Activated naive CD4-positive, alpha-beta T cell treated with Interleukin-2 at 50 U/mL for 16 hours (primary cell): ENCODE results near the gene FSIP1.

Experiments
- DNase-seq: peaks from one replicate; pipeline ENCODE4 v3.0.0-alpha.2; 2020

FSIP1 gene

DNA sequence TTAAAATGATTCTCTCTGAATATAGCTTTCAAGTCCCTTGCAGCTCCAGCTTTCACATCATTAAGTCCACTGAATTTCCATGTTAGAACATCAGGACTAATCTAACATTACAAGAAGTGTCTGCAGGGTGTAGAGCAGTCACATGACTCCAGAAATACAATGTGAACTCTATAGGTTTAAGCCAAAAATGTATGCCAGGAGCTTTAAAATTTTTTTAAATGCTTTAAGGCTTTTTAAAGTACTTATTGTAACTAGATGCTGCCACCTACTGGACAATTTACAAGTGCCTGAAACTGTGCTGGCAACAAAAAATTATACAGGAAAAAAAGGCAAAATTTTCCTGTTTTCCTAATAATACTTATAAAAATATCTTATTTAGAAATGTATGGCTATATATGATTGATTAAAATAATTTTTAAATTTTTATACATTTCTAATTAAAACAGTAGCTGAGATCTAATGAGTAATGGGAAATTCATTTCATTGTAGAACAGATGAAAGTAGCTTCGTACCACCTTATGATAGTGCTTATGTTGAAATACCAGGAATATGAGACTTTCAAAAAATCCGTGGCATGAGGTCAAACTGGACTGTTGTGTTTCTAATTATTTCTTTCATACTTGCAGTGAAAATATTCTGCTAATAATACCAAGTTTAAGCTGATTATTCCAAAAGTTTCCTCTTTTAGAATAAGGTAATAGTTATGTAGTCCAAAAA is 25.7 kb downstream of the FSIP1 start:
- DNase-seq, result no peak

DNA sequence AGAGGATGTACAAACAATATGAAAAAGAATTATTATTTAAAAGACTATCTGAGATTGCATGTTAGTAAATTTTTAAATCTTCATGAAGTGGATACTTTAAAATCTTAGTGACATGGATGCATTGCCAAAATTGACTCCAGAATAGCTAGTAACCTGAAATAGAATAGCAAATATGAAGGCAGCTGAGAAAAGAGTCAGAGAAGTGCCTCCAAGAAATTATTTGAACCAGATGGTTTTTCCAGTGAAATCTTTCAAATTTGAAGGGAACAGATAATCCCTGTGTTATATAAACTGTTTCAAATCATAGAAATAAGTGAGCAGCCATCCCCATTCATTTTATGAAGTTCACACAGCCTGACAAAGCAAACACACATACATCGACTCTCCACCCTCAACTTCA is 29.6 kb downstream of the FSIP1 start:
- DNase-seq, result no peak

DNA sequence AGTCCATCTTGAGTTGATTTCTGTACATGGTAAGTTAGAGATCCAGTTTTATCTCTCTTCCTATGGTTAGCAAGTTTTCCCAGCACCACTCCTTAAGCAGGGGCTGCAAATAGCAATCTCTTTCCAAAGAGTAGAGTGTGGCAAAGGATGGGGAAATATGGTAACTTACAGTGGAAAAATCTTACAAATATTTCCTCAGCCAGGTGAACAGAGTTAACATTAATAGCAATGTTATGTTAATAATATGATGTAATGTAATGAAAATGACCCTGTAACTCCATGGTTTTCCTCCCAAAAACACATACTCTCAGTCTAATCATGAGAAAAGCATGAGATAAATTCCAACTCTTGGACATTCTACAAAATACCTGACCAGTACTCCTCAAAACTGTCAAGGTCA is 30.4 kb downstream of the FSIP1 start:
- DNase-seq, result no peak

DNA sequence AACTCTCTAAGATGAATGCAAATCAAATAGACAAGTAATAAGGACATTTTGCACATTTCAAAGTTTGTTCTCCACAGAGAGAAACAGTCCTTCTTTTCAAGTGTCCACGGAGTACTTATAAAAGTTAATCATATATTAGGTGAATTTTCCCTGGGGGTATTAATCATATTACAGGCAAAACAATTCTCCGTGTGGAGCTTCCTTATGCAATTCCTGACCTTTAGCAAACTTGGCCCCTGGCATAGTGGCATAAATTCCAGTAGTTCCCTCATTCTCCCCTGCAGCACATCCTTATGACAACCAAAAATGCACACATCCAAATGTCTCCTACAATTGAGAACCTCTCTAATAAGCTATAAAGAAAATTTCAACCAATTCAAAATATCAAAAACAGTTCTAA is 34.4 kb downstream of the FSIP1 start:
- no peak for DNase-seq

DNA sequence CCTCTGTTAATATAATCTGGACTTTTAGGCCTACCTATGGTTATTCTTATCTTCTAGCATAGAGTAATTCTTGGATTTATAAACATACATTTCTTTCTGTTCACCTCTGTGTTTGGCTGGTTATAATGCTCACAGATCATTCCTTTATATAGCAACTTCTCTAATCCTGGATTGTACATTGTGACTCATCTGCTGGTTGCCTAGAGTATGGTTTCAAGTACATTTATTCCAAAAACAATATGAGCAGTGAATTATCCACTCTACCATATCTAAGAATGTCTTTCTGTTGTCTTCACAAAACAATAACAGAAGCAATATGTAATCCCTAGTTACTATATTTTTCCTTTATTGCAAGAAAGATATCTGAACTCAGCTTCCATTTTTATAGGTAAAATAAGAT is 35.3 kb downstream of the FSIP1 start:
- no peak for DNase-seq

DNA sequence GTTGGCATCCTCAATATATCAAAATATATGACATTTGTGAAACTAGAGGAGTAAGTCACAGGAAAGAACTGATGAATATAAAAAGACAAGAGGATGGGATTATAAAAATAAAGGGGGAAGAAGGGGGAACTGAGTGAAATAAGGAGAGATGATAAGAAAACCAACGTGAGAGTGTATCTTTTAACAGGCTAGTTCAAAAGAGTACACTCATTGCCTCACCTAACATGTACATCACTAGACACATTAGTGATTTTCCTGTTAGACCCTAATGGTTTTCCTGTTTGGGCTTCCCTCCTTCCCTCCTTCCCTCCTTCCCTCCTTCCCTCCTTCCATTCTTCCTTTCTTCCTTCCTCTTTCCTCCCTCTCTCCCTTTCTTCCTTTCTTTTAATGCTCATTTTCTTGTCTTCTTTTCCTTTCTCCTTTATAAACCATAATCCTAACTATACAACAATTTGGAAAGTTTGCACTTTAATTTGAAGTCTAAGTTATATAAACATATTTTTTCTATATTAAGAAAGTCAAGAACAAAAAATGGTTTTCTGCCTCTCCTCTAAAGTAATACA is 35.8 kb downstream of the FSIP1 start:
- no peak for DNase-seq

DNA sequence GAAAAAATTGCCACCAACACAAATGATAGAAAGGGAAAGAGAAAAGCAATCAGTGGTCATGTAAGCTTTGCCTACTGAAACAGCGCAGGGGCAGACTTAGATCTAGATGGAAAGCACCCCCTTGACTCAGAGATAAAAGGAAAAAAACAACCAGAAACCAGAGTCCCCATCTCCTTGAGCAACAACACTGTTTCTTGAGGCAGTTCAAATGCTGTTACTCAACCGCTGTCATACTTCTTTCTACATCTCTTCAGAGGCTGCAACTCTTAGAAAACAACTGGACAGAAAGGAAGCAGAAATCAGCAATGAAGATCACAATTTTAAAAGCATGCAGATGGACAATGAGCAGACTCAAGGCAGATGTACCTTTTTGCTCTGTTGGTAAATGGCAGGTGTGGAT is 36.5 kb downstream of the FSIP1 start:
- DNase-seq, result no peak

DNA sequence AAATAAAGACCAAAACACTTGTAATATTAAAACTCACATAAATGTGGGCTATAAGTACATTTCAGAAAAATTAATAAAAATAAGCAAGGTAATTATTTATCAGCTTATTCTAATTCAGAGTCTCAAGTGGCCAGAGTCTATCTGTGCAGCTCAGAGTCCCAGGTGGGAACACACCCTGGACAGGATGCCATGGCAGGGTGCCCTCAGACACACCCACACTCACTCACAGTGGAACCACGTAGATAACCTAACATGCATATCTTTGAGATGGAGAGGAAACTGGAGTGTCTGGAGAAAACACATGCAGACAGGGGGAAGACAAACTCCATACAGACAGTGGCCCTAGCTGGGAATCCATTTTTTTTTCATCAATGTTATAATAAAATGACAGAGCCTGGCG is 37.2 kb downstream of the FSIP1 start:
- no peak for DNase-seq

DNA sequence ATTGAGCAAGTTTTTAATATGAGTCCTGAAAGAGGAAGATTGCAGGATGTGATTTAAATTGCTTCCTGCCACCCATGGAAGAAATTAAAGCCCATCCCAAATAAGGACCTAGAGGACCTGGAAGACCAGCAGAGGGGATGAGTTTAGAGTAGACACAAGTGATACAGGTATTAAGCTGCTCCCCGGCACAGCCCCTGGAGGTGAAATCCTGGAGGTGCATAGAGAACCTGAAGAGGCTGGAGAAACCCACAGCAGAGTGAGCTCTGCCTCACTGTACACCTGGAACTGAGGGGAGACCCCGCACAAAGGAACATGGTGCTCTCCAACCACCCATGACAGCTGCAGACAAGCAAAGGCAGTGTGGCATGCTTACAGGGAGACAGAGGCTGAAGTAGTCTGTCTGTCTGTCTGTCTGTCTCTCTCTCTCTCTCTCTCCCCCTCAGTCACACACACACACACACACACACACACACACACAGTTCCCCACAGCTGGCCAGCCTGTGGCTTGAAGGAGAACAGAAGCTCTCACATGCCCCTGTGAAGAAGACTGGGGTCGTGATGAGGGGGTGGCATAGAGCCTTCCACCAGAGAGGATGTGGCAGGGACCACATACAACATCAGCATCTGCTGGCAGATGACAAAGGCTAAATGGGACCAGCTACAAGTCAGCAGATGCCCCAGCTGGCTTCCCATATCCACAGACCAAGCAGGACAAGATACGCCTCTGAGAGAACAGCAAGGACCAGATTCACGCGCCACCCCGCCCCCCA is 38.1 kb downstream of the FSIP1 start:
- no peak for DNase-seq

DNA sequence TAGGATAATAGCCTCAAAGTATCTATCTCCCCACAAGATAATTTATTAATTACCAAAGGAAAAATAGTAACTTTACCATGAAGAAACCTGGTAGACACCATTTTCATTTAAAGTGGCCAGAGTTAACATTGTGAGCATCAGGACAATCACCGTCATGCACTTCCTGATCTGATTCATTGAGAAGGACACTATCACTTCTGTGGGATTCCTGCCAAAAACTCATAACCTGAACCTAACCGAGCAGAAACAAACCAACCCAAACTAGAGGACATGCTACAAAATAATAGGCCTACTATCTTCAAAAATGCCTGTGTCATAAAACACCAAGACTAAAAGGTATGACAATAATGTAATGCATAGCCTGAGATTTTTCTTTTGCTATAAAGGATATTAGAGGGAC is 39.0 kb downstream of the FSIP1 start:
- no peak for DNase-seq

DNA sequence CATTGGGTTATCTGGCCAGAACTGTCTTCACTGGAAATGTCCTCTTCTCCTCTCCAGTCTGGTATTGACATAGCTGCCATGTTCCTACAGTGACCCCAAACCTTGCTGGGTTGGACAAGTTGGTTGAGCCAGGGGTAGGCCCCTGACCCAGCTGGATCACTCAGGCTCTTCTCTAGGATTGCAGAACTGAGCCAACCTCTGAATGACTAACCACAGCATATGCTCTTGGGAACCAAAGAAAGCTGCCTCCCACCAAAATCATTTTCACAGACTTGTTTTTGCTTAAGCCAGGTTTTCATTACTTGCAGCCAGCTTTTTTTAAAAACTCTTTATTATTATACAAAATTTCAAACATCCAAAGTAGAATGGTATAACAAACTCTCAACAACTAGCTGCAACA is 41.4 kb downstream of the FSIP1 start:
- DNase-seq, result no peak

DNA sequence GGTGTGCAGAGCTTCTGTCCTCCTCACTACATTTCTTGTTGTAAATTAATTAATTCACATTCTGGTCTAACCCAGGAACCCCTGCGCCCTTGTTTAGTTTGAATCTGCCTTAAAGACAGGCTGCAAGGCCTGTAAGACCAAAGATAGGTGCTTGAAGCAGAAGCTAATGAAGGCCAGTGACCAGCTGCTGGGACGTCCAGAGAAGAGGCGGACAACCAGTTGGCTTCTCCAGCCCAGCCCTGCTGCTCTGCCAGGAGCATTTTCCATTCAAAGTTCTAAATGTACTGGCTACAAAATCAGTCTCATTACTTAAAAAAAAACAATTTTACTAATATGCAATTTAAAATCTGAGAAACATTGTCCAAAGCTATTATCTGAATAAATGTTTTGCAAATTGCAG is 43.6 kb downstream of the FSIP1 start:
- DNase-seq, result no peak

DNA sequence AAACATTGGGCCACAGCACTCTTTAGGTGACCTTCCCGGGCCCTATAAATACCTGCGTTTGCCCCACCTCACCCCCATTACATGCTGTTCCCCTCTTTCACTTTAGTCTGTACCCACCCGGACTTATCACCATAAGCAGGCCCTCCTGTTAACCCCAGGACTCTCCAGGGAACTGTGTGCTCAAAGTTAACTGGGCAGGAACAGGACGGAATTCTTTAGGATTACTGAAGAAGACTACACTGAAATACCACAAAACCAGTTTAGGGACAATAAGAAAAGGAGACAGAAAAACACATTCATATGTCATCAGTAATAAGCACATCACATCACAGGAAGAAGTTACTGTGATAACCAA is 45.5 kb downstream of the FSIP1 start:
- no peak for DNase-seq

DNA sequence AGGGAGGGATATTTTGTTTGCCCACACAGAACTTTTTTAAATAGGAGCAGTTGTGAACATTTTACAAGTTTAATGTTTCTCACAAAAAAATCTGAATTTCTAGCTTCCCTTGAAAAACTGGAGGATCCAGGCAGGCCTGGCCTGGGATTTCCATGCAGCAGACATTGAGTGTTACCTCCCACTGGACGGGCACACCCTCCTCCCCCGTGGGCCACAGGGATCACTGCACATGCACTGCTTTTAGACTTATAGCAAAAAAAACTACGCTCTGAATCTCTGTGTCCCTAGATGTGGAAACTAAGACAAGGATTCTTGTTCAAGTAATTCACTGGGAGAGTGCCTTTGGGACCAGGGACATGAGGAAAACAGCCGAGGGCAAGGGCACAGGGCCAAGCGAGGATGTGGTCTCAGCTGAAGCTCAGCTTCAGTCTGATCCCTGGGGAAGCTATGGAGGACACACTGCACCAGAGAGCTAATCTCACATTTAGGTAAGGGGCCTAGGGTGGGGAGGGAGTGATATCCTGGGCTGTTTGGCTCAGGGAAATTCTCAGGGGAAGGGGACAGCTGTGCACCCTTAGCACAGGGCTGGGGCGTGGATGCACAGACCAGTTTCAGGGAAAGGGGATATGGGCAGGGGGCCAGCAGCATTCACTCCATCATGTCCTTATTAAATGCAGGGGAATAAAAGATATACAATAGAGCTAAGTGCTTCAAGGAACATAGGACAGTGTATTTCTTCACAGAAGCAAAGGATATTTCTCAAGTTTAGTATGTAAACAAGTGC is 46.0 kb downstream of the FSIP1 start:
- DNase-seq, result no peak

DNA sequence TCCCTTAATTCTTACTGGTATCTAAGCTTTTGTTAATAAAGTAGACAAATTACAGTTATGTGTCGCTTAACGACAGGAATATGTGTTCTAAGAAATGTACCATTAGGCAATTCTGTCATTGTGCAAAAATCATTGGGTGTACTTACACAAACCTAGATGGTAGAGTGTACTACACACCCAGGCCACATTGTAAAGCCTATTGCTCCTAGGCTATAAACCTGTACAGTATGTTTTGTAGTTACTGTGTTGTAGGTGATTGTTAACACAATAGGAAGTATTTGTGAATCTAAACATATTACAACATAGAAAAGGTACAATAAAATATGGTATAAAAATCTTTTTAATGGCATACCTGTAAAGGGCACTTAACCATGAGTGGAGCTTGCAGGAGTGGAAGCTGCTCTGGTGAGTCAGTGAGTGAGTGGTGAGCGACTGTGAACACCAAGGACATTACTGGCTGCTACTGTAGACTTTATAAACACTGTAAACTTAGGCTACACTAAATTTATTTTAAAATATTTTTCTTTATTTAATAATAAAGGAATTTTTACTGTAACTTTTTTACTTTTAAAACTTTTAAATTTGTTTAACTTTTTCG is 47.4 kb downstream of the FSIP1 start:
- DNase-seq, result no peak

DNA sequence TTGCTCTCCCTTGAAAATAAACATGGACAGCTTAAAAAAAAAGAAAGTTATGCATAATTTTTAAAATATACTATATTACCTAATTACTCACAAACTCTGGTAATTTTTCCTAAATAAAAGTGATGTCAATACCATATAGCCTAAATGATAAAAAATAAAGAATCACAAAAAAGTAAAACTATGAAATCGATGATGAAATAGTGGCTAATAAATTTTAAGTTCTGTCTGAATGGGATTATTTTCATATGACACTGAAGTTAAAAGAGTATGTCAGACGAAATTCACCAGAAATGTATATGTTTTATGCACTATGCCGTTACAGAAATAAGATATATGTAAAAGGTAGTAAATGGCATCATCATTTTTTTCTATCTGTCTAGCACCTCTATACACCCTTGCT is 51.4 kb downstream of the FSIP1 start:
- no peak for DNase-seq

DNA sequence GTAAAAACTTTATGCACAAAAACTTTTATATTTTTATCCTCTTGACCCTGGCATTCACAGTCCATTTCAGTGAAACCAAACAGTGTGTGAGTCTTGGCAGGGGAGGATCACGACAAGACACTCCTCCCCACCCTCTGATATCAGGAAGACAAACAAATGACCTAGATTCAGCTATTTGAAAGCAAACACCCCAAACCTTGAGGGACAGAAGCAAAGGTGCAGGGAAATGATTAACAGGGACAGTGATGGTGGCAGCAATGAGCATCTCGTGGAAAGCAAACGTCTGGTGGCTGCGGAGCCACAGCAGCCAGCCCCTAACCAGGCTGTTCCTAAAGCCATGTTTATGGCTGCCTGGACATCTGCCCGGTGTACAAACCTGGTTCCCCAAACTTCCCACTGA is 52.1 kb downstream of the FSIP1 start:
- DNase-seq, result no peak

DNA sequence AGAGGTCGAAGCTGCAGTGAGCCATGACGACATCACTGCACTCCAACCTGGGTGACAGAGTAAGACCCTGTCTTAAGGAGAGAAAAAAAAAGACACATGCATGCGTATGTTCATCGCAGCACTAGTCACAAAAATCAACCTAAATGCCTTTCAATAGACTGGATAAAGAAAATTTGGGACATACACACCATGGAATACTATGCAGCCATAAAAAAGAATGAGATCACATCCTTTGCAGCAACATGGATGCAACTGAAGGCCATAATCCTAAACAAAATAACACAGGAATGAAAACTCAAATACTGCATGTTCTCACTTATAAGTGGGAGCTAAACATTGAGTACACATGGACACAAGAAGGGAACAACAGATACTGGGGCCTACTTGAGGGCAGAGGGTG is 53.1 kb downstream of the FSIP1 start:
- no peak for DNase-seq

DNA sequence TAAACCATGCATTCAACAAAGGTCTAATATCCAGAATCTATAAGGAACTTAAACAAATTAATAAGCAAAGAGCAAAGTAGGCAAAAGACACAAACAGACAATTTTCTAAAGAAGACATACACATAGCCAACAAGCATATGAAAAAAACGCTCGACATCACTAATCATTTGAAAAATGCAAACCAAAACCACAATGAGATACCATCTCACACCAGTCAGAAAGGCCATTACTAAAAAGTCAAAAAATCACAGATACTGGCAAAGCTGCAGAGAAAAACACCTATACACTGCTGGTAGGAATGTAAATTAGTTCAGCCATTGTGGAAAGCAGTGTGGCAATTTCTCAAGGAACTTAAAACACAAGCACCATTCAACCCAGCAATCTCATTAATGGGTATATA is 53.8 kb downstream of the FSIP1 start:
- DNase-seq, result no peak

DNA sequence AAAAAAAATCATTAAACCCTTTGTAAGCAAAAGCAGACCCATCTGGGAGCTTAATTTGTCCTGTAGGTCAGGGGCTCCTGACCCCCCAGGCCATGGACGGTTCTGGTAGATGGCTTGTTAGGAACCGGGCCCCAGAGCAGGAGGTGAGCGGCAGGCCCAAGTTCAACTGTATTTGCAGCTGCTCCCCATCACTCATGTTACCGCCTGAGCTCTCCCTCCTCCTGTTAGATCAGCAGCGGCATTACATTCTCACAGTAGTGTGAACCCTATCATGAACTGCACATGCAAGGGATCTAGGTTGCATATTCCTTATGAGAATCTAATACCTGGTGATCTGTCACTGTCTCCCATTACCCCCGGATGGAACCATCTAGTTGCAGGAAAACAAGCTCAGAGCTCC is 60.7 kb downstream of the FSIP1 start:
- no peak for DNase-seq

DNA sequence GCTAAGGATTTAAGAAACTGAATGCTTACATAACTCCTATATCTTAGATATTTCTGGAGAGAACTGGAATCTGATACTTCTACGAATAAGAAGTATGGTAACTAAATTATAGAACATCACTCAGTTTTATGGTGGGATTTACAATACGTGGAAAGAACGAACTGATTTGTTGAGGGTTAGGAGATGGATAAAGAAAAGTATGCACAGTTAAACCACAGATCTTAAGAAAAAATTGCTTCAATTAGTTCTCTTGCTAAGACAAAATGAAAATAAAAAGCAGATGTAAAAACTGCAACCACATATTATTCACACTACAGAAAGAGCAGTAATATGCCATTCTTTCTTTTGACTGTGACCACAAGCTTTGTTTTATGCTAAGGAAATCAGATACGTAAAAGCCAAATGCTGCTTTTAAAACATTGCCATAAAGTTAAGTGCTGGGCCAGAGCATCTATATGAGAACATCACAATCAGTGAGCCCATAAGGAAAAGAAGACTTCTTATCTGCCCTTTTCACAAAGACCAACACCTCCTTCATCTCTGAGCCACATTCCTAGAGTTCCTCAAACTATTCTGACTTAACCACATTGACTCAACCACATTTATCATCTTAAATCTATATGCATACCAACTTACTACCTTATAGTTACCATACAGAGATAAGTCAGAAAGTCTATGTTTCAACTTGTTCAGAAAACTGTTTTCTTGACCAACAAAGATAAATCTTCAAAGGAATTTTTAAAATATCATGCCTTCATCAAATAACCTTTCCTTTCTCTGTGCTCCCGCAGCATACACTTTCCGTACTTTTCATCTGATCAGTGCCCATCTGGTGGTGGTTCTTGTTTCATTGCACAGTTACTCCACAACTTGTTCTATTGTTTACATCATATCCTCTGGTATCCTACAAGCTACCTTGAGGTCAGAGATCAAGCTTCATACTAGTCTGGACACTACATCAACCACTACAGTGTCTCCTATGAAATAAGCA is 61.7 kb downstream of the FSIP1 start:
- no peak for DNase-seq

DNA sequence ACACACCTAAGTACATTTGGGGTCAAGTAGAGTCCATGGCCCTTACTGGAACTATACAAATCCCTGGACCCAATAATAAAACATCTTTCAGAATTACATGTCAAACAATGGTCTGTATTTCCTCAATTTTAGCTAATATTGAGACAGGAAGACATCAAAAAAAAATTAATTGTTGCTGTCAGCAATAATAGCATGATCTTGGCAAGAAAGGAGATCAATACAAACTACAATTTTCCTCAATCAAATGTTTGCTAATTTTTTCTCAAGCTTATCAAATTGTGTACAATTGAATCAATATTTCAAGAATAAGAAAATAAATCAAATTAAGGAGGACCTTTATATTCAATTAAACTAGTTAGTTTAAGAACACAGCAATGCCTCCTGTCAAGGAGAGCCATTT is 62.6 kb downstream of the FSIP1 start:
- no peak for DNase-seq
